ENCODE results near the gene TCEANC.

Gene TCEANC

DNA sequence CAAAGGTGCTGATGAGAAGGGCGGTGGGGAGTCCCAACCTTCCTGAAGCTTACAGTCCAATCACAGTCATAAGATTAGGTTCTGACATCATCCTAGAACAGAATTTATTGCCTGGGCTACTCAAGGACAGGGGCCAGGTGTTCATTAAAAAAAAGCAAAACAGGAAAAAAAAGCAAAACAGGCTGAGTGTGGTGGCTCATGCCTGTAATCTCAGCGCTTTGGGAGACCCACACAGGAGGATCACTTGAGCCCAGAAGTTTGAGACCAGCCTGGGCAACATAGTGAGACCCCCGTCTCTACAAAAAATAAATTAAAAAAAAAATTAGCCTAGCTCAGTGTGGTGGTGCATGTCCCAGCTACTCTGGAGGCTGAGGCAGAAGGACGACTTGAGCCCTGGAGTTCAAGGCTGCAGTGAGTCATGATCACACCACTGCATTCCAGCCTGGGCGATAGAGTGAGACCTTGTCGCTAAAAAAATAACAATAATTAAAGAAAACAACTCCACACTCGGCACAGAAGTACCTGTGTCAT is 39.0 kb downstream of the TCEANC start:
- no peak for DNase-seq (ENCODE audit: low read depth in 3 of 3)

DNA sequence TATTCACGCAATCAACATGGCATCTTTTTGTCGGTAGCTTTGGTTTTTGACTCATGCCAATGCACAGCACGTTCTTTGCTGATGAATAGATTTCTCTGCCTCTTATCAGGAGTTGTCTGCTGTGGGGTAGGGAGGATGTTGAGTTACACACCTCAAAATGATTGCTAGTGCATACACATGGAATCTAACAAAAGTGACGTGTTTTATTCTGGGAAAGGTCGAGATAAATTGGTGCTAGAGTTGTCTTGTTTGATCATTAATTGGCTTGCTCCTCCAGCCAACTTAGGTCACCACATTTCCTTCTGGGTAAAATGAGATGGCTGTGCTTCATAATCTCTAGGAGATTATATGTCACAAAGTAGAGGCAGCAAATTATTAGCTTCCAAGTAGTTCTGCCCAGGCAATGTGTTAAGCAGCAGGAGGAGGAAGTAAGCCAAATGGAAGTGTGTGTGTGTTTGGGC is 39.9 kb downstream of the TCEANC start:
- DNase-seq (ENCODE audit: low read depth in 3 of 3): no peak

DNA sequence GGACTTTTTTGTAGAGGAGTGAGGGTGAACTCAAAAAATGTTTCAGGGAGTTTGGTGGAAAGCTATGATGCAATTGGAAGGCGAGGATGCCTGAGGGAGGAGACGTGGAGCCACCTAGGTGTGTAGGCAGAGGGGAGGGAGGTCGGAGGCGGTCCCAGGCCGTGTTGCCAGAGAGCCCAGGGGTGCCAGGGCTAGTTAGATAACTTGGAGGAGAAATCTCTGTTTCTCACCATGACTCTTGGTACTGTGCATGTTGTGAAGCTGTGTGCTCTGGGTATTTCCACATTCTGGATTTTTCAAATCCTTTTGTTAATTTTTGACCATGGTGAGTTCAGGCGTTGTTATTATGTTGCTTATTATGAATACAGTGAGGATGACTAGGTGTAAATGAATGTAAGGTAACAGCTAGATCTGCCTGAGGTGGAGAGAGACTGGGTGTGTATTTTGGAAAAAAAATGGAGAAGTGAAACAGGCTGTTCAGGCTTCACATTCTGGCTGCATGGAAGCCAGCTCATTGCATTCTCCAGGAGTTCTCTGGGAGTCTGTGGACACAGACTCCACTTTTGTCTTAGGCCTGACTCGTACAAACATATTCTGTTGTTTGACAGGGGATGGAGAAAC is 40.5 kb downstream of the TCEANC start:
- no peak for DNase-seq (ENCODE audit: low read depth in 3 of 3)

DNA sequence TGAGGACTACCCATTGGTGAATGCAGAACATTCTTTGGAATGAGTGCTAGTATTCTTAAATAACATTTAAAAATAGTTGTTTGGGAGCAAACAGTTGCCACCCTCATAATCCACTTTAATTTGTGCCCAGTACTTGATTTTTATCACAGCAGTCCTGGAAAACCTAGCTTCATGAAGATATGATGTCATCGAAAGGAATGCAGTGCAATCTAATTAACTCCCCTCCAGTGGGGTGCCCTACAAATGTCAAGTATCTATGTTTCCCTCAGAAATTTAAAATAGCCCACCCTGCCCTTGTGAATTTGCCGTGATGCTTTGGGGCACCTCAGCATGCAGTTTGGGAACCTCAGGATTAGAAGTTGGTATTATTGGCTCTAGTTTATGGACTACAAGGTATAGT is 41.4 kb downstream of the TCEANC start:
- no peak for DNase-seq (ENCODE audit: low read depth in 3 of 3)

DNA sequence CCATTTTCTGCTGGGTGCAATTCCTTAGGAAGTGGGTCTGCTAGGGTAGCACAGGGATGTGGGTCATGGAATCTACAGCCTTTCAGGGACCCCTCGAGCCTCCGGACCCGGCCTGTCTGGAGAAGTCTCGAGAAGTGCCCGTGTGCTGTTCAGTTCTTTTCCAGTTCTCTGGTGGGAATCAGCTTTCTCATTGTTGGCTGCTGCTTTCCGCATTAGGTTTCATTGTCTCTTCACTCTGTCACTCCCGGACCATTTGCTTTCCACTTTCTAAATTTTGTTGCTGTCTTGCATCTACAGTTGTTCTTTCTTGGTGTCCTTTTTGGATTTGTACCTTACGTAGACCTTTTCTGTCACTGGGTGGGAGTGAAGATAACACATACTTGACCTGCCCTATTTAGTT is 42.0 kb downstream of the TCEANC start:
- DNase-seq (ENCODE audit: low read depth in 3 of 3): no peak

DNA sequence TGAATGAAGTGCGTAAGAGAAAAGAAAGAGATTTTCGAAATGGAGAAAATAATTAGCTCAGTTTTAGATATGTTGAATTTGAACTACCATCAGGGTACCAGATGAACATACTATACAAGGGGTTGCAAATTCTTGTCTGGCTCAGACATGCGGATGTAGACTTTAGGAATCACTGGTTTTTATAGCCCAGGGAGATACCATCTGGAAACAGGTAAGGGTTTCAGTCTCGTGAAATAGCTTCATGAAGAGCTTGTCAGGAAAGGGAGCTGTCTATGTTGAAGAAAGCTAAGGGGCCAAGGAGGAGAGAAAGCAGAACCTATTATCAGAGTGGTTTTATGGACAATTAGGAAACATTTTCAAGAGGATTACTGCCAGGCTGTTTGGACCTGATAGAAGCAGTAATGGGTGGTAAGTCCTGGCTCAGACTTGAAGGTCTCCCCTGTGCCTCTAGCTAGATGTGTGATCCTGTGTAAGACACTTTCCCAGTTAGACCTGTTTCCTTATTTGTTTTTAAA is 42.7 kb downstream of the TCEANC start:
- DNase-seq (ENCODE audit: low read depth in 3 of 3): no peak

DNA sequence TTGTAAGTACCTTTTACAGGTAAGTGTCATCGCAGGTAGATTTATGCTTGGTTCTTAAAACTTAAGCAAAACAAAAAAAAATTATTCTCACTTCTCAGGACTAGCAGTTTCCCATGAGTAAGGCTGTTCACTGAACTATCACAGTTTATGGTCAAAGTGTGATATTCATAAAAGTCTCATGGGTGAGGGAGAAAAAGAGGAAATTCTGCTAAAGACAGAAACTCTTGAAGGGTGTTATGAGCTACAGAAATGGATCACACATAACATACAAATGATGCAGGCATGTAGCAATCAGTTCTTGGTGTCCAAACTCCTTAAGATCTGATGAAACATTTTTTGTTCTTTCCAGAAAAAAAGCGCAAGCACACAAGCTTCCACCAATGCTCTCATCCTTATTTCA is 44.5 kb downstream of the TCEANC start:
- DNase-seq (ENCODE audit: low read depth in 3 of 3): no peak

DNA sequence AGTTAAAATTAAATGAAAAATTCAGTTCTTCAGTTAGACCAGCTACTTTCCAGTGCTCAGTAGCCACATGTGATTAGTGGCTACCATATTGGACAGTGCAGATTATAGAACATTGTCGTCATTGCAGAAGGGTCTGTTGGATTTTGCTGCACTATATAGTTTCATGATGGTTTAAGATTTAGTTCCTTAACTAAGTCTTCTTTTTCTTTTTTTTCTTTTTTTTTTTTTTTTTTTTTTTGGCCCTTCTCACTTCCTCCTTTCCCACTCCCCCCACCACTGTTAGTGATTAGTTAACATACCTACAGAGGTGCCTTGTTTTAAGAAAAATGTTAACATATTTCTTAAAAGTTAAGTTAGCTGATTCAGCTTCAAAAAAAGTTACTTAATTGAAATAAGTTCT is 45.0 kb downstream of the TCEANC start:
- no peak for DNase-seq (ENCODE audit: low read depth in 3 of 3)

DNA sequence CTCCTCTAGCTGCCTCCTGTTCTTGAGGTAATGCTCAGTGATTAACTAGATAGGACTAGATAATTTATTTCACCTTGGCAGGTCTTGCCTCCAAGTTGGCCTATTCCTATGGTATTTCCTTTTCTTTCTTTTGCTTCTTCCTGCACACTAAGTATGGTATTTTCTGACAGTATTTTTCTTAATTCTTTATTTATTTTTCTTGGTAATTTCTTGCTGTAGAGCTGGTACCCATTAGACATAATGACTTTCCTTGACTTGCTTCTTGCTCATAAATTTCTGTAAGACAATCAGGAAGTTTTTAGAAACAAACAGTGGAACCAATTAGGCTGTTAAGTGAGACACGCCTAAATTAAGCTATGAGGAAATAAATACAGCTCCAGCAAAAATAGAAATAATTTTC is 45.5 kb downstream of the TCEANC start:
- no peak for DNase-seq (ENCODE audit: low read depth in 3 of 3)

DNA sequence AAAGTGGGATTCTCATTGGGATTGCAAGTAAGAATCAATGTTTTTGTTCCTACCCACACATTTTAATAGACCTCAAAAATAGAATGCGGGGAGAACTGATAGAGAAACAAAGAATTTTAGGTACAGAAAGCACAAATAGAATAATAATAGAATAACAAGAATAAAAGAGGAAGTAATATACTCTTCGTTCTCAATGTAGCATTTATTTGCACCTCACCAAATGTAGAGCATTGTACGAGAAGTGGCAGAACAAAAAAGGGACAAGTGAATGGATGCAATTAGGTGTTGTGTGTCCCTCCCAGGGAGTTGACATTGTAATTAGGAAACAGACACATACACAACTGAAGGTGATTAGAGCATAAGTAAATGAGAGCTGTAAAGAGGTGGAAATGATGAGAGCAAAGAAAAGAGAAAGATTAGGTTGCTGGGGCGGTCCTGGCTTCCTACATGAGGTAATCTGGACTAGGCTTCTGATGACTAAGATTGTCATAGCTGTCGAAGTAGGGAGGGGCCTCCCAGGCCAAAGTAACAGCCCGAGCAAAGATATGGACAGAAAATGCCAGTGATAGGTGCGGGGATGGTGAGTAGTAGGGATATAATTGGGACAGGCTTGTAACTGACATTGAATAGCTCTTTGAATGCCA is 46.4 kb downstream of the TCEANC start:
- DNase-seq (ENCODE audit: low read depth in 3 of 3): no peak

DNA sequence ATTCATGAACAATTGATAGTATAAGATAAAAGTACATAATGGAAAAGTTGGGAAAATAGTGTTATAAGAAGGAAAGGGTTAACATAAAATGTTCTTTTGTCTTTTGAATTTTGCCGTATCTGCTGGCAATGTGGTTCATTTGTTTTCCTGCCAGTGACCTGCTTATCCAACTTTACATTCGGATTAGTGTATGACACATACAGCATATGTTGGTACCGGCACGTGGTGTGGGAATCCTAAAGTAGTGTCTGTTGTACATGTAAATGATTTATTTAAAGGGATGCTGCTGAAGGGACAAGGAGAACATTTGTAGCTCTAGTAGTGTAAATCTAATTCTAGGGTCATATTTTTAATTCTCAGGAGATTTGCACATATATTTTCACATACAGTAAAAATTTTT is 47.4 kb downstream of the TCEANC start:
- DNase-seq (ENCODE audit: low read depth in 3 of 3): no peak

DNA sequence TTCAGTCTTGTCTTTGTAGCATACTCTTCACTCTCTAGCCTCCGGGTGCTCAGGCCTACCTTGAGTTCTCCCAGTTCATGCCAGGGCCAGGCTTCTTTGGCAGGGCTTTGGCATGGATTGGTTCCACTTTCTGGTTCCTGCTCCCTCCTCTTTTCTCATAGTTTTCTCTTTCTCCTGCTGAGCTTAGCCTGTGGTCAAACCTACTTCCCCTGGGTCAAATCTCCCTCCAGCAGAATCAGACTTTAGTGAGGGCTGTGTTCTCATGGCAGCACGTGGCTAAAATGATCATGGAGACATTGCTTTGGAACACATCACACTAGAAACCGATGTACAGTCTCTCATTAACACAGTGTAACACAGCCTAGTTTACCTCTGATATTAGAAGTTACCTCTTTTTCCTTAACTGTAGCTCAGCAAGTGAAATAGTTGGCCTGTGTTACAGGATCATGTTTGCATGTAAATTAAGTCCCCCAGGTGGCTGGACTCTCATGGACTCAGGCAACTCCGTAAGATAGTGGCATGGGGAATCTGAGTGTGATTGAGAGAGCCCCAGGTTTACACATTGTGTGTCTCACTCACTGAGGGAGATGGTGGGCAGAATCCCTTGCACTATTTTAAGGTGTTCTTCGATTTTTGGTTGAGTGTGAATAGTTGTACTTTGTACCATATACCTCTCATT is 49.3 kb downstream of the TCEANC start:
- no peak for DNase-seq (ENCODE audit: low read depth in 3 of 3)

DNA sequence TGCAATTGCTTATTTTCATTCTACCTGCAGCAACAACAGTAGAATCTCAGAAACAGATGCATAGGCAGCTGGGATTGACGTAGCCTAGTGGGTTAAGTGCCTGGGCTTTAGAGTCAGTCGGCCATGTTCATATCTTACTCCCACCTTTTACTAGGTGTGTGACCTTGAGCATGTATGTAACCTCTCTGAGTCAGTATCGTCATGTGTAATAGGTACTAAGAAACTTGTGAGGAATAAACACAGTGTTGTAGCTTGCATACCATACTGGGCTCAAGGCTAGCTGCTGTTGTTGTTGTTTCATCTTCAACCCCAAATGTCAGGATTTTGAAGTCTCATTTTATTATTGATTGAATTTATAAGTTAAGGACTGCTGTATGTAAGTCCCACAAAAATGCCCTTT is 50.2 kb downstream of the TCEANC start:
- DNase-seq (ENCODE audit: low read depth in 3 of 3): no peak

DNA sequence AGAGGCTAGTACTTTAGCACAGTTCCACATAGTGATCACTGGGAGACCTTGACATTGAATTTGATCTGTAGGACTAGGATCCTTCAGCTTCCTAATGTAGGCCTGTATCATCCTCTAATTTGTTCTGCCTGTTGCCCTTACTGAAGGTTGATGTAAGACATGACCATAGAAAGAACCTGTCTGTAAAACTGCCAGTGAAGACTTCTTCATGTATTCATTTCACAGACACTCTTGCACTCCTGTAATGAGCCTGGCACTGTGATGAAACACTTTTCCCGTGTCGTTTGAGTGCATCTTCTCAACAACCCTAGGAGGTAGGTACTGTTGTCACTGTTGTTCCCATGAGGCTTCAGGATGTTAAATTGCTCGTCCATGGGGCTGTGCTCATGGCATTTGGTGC is 50.6 kb downstream of the TCEANC start:
- DNase-seq (ENCODE audit: low read depth in 3 of 3): no peak

DNA sequence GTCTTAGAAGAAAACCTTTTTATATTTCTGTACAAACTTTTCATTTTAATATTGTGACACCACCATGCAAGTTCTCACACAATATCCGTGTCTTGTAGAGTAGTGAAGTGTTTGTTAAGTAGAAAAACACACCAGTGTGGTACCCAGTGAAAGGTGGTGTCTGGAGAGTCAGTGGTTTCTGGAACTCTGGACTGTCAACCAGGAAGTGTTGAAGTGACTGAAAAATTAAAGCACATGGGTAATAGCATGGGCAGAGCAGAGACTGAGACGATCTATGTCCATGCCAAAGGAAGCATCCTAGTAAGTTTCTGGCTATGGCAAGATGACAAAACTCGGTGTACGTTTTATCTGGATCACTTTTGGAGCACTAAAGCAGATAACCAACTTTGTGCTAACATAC is 58.2 kb downstream of the TCEANC start:
- no peak for DNase-seq (ENCODE audit: low read depth in 3 of 3)
